ENCODE data around the gene RANBP9. TPM values are rescaled to one million over a fixed set of nuclear protein-coding genes. Genes with fewer than 3 reads are reported as not detected.

RANBP9 gene
- total RNA-seq, 1 experiment from 2014 or later = 44.5 TPM

- in situ Hi-C loops (cut with HindIII; ENCODE audit: low pct_unique_long_range_greater_than_20kb, low sequenced_read_pairs) (no loop called here), intact Hi-C loops (cut with micrococcal nuclease; ENCODE audit: unreplicated experiment) (no loop called here)
- DNase-seq (ENCODE audit: low read depth, low spot score) (no peak), ATAC-seq (no peak)
- Histone ChIP-seq H3K4me1 (ENCODE audit: control insufficient read depth, insufficient read depth, low read length) (no peaks in the 10 kb centered on the region), H3K9me3 (ENCODE audit: control insufficient read depth, insufficient read depth, low read depth, low read length) (no peaks in the 10 kb centered on the region), H3K27ac (ENCODE audit: low read length) (no peak overlapping the region), H3K27me3 (ENCODE audit: control insufficient read depth, insufficient read depth, low read length) (no peaks in the 10 kb centered on the region), H3K4me3 (ENCODE audit: low read depth in 2 of 2, low read length in 2 of 2) (no peak overlapping the region), H3K36me3 (ENCODE audit: control insufficient read depth, insufficient read depth, low read length) (peaks cover 30% of the 10 kb centered on the region)
- ChIA-PET CTCF (no interaction called here), POLR2A (no interaction called here)
- no TSS peak for BruUV-seq (replicated peaks)
- TF ChIP-seq CTCF (IDR thresholded peaks at IDR 0.05) = no peak
- TF ChIP-seq POLR2AphosphoS5 (IDR thresholded peaks at IDR 0.05; ENCODE audit: low read depth, low read length) = no peak
- no peak for TF ChIP-seq REST (IDR thresholded peaks at IDR 0.05; ENCODE audit: insufficient read depth in 1 of 2, low read depth in 2 of 2, low read length in 1 of 2)
- TF ChIP-seq TCF7L2 (IDR thresholded peaks at IDR 0.05; ENCODE audit: low read depth, low read length) = no peak
Measured at GRCh38 chr6:13635948-13636658, 75.5 kb downstream of the RANBP9 start.

GRCh38 chr6:13633343-13633742 lies 78.3 kb downstream of the RANBP9 start:
- POLR2A ChIA-PET = no interaction called here
- CTCF ChIA-PET = no interaction called here
- ATAC-seq (no peak), DNase-seq (ENCODE audit: low read depth, low spot score) (no peak)
- BruUV-seq (replicated peaks) = no TSS peak
- Histone ChIP-seq H3K36me3 (ENCODE audit: control insufficient read depth, insufficient read depth, low read length) (peaks cover 26% of the 10 kb centered on the region), H3K27ac (ENCODE audit: low read length) (no peak overlapping the region), H3K27me3 (ENCODE audit: control insufficient read depth, insufficient read depth, low read length) (no peaks in the 10 kb centered on the region), H3K4me1 (ENCODE audit: control insufficient read depth, insufficient read depth, low read length) (no peaks in the 10 kb centered on the region), H3K9me3 (ENCODE audit: control insufficient read depth, insufficient read depth, low read depth, low read length) (no peaks in the 10 kb centered on the region), H3K4me3 (ENCODE audit: low read depth in 2 of 2, low read length in 2 of 2) (no peak overlapping the region)
- intact Hi-C loops (cut with micrococcal nuclease; ENCODE audit: unreplicated experiment) (no loop called here), in situ Hi-C loops (cut with HindIII; ENCODE audit: low pct_unique_long_range_greater_than_20kb, low sequenced_read_pairs) (no loop called here)
- TF ChIP-seq CTCF (IDR thresholded peaks at IDR 0.05) (no peak), REST (IDR thresholded peaks at IDR 0.05; ENCODE audit: insufficient read depth in 1 of 2, low read depth in 2 of 2, low read length in 1 of 2) (no peak), SIN3A (IDR thresholded peaks at IDR 0.05; ENCODE audit: borderline replicate concordance, insufficient read depth, low read depth, low read length) (no peak)

All from Panc1 (cell line).